A673 (cell line): ENCODE measurements around the gene DLG4.

Experiments
- CTCF ChIP-seq: fragments of 300-800, 200-600 bp; sonication (generic); conservative IDR thresholded peaks from 2 replicates; pipeline ENCODE4 v1.5.1; 2017; ENCODE audit warnings: low read depth, mild to moderate bottlenecking, antibody characterized with exemption, low read length, moderate library complexity, mixed read lengths
- EZH2 ChIP-seq: fragments of 200-600 bp; sonication (generic); IDR thresholded peaks from 2 replicates; pipeline ENCODE4 v1.6.1; 2017; ENCODE audit warnings: borderline replicate concordance, low read depth, mild to moderate bottlenecking, mixed read lengths, antibody characterized with exemption, low read length; ENCODE audit not compliant: poor library complexity, severe bottlenecking

- TF ChIP-seq CTCF (no peak), EZH2 (no peak)
Observed at GRCh38 chr17:7208754-7209460, 10.7 kb downstream of the DLG4 start.
